Panc1 (cell line): ENCODE measurements around the gene A4GNT. TPM values are rescaled to one million over a fixed set of nuclear protein-coding genes. Genes with fewer than 3 reads are reported as not detected.
A peak's percentile ranks its signal among the peaks of the same experiment; 100 is the strongest.

Experiments
- ATAC-seq: fragments of 200-7000 bp; cut with Tn5 transposase; 2 replicates; pipeline ENCODE4 v1.9.1; 2020; ENCODE audit warnings: mild to moderate bottlenecking, moderate library complexity
- BruUV-seq: library from RNA; stranded (reverse); fragments of 400-500 nt; replicated peaks from 2 replicates; lab custom pipeline; 2021; lab: Mats Ljungman, UMichigan
- CTCF ChIA-PET: fragments of 300-600 bp; sonication (Branson Sonifier 250); formaldehyde crosslinking; loops from one replicate; lab custom pipeline; 2022; ENCODE audit warnings: antibody characterized with exemption; lab: Charles Lee
- POLR2A ChIA-PET: fragments of 300-600 bp; sonication (Branson Sonifier 250); formaldehyde crosslinking; loops from one replicate; lab custom pipeline; 2022; ENCODE audit warnings: antibody characterized with exemption; lab: Charles Lee
- DNase-seq: peaks from one replicate; pipeline ENCODE4 v3.0.0-alpha.2; 2010; ENCODE audit warnings: low read depth, low spot score
- H3K27ac ChIP-seq: 2 replicates; pipeline ENCODE4 v1.5.1; 2011; ENCODE audit warnings: mild to moderate bottlenecking, low read length, inconsistent platforms
- H3K27me3 ChIP-seq: fragments of 200-500 bp; sonication (Bioruptor generic); 2 replicates; pipeline ENCODE4 v1.6.0; 2014; ENCODE audit warnings: low read length, inconsistent platforms; ENCODE audit not compliant: control insufficient read depth, insufficient read depth
- H3K36me3 ChIP-seq: fragments of 200-500 bp; sonication (Bioruptor generic); 2 replicates; pipeline ENCODE4 v1.5.1; 2014; ENCODE audit warnings: inconsistent platforms, mild to moderate bottlenecking, low read length, moderate library complexity; ENCODE audit not compliant: control insufficient read depth, insufficient read depth
- H3K4me1 ChIP-seq: 2 replicates; pipeline ENCODE4 v1.5.1; 2011; ENCODE audit warnings: inconsistent platforms, mild to moderate bottlenecking, low read length, moderate library complexity; ENCODE audit not compliant: control insufficient read depth, insufficient read depth
- H3K4me3 ChIP-seq, 2 experiments: 2 replicates each; pipeline ENCODE4 v1.5.1; 2011 to 2012; ENCODE audit warnings: low read depth in 2 of 2, low read length in 2 of 2, mild to moderate bottlenecking in 2 of 2, inconsistent platforms in 1 of 2, moderate library complexity in 1 of 2
- H3K9me3 ChIP-seq: fragments of 200-500 bp; sonication (Bioruptor generic); 2 replicates; pipeline ENCODE4 v1.5.1; 2014; ENCODE audit warnings: low read depth, mild to moderate bottlenecking, inconsistent platforms, low read length, moderate library complexity; ENCODE audit not compliant: control insufficient read depth, insufficient read depth
- CTCF ChIP-seq: fragments of 450-650 bp; IDR thresholded peaks from 2 replicates; pipeline ENCODE4 v1.5.1; 2017; ENCODE audit warnings: mild to moderate bottlenecking
- POLR2AphosphoS5 ChIP-seq: IDR thresholded peaks from 2 replicates; pipeline ENCODE4 v1.6.1; 2012; ENCODE audit warnings: mild to moderate bottlenecking, low read depth, low read length, moderate library complexity
- REST ChIP-seq, 2 experiments: IDR thresholded peaks; 2 replicates each; pipeline ENCODE4 v1.6.1; 2011 to 2012; ENCODE audit warnings: low read depth in 2 of 2, control low read depth in 1 of 2, low read length in 1 of 2, mild to moderate bottlenecking in 1 of 2, moderate library complexity in 1 of 2; ENCODE audit not compliant: insufficient read depth in 1 of 2
- SIN3A ChIP-seq: IDR thresholded peaks from 2 replicates; pipeline ENCODE4 v1.6.1; 2012; ENCODE audit warnings: low read depth, mild to moderate bottlenecking, low read length, moderate library complexity, borderline replicate concordance; ENCODE audit not compliant: insufficient read depth
- TCF7L2 ChIP-seq: IDR thresholded peaks from 2 replicates; pipeline ENCODE4 v1.6.1; 2011; ENCODE audit warnings: mild to moderate bottlenecking, low read depth, low read length, inconsistent platforms
- in situ Hi-C: cut with HindIII; loops from 2 replicates; pipeline ENCODE4 v1.10.0; 2016; ENCODE audit warnings: low sequenced_read_pairs, low pct_unique_long_range_greater_than_20kb
- intact Hi-C: fragments of 100-400 bp; cut with micrococcal nuclease; formaldehyde crosslinking; loops from one replicate; pipeline ENCODE4 v1.10.0; 2022; ENCODE audit not compliant: unreplicated experiment
- total RNA-seq: library from RNA; stranded (reverse); gene quantifications from one replicate; pipeline ENCODE4 v1.2.1, GENCODE V29; 2021; ENCODE audit not compliant: unreplicated experiment

A4GNT gene
- total RNA-seq, 1 experiment from 2014 or later, result not detected

- in situ Hi-C loops, result no loop called here
- H3K4me3 ChIP-seq, result no peak overlapping the region
- POLR2A ChIA-PET, result interaction anchor here (0.7 kb wide), 1 partner anchor 75 kb away, joined by 7 read pairs; no protein-coding TSS in a partner anchor
- no TSS peak for BruUV-seq
- intact Hi-C loops, result no loop called here
- H3K27me3 ChIP-seq, result no peaks in the 10 kb centered on the region
- no peaks in the 10 kb centered on the region for H3K4me1 ChIP-seq
- no peak overlapping the region for H3K27ac ChIP-seq
- DNase-seq (no peak), ATAC-seq (no peak)
- no peaks in the 10 kb centered on the region for H3K9me3 ChIP-seq
- H3K36me3 ChIP-seq, result no peaks in the 10 kb centered on the region
- CTCF ChIA-PET, result no interaction called here
- TF ChIP-seq REST (IDR thresholded peaks at IDR 0.05; ENCODE audit: insufficient read depth in 1 of 2, low read depth in 2 of 2, low read length in 1 of 2) (no peak), POLR2AphosphoS5 (no peak), TCF7L2 (no peak), CTCF (no peak), SIN3A (no peak)
Observed at GRCh38 chr3:138099417-138099816, 32.8 kb downstream of the A4GNT start.

- Histone ChIP-seq H3K4me1 (peaks cover under 1% of the 10 kb centered on the region; the same call in 1 of the 2 replicates), H3K36me3 (no peaks in the 10 kb centered on the region), H3K27me3 (no peaks in the 10 kb centered on the region), H3K4me3 (no peak overlapping the region), H3K9me3 (no peaks in the 10 kb centered on the region), H3K27ac (no peak overlapping the region)
- ChIA-PET CTCF (interaction anchor here (1.2 kb wide), 1 partner anchor 320 kb away, joined by 3 read pairs; no protein-coding TSS in a partner anchor), POLR2A (no interaction called here)
- no TSS peak for BruUV-seq
- peak; percentile 78 for ATAC-seq
- intact Hi-C loops, result no loop called here
- TF ChIP-seq TCF7L2, result no peak
- TF ChIP-seq POLR2AphosphoS5, result no peak
- peak; percentile 77 for TF ChIP-seq CTCF
- no peak for TF ChIP-seq REST (IDR thresholded peaks at IDR 0.05; ENCODE audit: insufficient read depth in 1 of 2, low read depth in 2 of 2, low read length in 1 of 2)
- no peak for TF ChIP-seq SIN3A
- in situ Hi-C loops, result no loop called here
- no peak for DNase-seq
Observed at GRCh38 chr3:138097192-138098172, 34.7 kb downstream of the A4GNT start.
